GM19324 (cell line): ENCODE data around the gene SIGLEC7.
"Not testable (repeated sequence)": the region's sequence is repeated elsewhere in the genome, so short reads cannot be mapped to it uniquely, and the experiment has no call there.

Experiments used
- ATAC-seq: cut with Tn5 transposase; IDR thresholded peaks from one replicate; pipeline ENCODE4 v1.9.1; 2021; ENCODE audit warnings: mild to moderate bottlenecking, moderate library complexity; ENCODE audit not compliant: unreplicated experiment, low FRiP score

The SIGLEC7 gene

GRCh38 chr19:51164215-51164614, 22.1 kb downstream of the SIGLEC7 start:
- ATAC-seq: no peak

DNA sequence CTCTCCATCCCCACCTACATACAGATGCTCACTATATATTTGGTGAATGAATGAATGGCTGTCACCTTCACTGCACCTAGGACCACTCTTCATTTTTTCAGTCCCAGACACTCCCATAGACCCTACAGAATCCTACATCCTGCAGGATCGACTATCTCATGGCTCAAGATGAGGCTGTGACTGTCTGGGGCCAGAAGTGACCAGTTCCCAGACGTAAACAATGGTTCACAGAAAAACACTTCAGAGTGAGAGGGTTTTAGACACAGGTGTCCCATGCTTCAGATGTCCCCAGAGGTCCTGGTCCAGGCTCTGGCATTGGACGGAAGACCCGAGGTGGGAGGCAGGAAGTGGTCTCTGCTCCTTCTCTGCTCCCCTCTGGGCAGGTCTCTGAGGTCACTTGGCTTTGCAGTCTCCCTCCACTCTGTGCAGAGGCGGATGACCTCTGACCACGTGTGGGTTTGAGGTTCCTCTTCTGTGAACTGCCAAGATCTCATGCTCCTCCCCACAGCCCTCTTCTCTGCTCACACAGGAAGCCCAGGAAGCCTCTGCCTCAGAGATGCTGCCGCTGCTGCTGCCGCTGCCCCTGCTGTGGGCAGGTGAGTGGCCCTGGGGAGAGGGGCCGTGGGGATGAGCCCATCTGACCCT, 24.9 kb downstream of the SIGLEC7 start:
- ATAC-seq: no peak

GRCh38 chr19:51168564-51169282, 26.6 kb downstream of the SIGLEC7 start:
- no peak for ATAC-seq

GRCh38 chr19:51169283-51169918, 27.3 kb downstream of the SIGLEC7 start:
- ATAC-seq: not testable (repeated sequence)

GRCh38 chr19:51172223-51172622, 30.1 kb downstream of the SIGLEC7 start:
- no peak for ATAC-seq

DNA sequence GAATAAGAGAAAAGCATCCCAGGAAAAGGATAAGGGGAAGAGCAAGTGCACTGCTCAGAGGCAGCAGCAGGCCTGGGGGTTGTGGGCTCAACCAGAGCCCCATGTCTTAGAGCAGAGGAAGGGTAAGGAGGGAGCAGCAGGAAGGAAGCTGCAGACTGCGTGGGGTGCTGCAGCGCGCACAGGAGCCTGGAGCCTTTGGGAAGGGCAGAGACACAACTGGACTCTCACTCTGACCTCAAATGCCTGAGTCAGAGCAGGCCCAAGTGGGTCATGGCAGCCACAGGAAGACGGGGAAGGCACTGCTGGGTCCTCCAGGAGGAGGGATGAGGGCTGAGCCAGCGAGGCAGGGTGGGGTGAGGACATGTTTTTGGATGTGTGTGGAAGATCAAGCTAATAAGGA, 31.6 kb downstream of the SIGLEC7 start:
- no peak for ATAC-seq

DNA sequence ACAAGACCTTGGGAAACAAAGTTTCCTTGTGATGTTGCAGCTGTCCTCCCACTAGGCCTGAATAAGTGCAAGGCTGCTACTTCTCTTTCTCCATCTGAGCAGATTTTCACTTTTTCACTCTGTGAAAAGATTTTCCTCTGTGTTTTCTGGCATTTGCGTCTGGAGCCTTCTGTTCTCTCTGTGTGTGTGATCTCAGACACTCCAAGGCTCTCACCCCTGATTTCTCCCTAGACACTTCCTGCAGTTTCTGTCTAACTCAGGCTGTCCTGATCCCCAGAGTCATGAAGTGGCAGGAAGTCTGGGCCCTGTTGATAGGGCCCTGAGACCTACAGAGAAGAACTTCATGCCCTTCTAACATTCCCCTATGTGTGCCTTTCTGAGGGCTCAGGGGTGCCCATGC, 37.2 kb downstream of the SIGLEC7 start:
- no peak for ATAC-seq

- ATAC-seq: no peak
Observed at GRCh38 chr19:51181377-51181912, 39.3 kb downstream of the SIGLEC7 start.

- ATAC-seq: no peak
Observed at GRCh38 chr19:51181913-51182419, 39.9 kb downstream of the SIGLEC7 start.

DNA sequence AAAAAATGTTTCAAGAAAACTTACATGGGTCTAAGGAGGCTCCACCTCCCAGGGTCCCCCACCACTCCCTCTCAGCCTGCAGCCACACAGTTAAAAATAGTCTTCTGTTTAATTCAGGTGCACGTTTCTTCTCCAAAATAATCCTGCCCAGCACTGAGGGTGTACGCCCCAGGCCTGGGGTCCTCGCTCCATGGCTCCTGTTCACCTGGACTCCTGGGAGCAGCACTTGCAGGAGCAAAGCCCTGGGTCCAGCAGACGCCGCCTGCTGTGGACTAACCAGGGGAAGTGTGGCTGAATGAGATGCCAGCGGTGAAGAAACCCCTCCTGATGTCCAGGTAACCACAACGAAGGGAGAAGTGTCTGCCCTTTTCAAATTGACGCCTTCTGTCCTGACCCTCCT, 41.5 kb downstream of the SIGLEC7 start:
- ATAC-seq: no peak

DNA sequence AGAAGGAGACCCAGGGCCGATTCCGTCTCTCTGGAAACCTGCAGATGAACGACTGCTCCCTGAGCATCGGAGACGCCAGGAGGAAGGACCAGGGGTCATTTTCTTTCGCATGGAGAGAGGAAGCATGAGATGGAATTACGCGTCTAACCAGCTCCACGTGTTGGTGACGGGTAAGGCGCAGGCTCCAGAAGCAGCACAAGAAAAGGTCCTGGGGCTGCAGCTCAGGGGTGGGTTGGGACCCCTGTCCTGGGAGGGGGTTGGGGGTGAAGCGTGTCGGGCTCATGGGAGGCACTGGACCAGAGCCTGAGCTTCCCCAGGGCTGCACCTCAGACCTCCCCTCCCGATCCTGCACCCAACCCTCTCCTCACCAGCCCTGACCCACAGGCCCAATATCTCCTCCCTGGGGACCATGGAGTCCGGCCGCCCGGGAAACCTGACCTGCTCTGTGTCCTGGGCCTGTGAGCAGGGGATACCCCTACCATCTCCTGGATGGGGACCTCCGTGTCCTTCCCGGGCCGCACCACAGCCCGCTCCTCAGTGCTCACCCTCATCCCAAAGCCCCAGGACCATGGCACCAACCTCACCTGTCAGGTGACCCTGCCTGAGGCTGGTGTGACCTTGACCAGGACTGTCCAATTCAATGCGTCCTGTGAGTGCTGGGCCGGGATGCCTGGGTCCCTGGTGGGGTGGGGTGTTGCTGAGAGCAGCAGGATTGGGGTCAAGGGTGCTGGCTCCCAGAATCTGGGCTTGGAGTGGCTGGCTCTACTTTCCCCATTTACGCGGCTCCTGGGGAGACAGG, 43.2 kb downstream of the SIGLEC7 start:
- no peak for ATAC-seq

- ATAC-seq: no peak
Observed at GRCh38 chr19:51185868-51186215, 43.7 kb downstream of the SIGLEC7 start.

GRCh38 chr19:51186323-51186722, 44.2 kb downstream of the SIGLEC7 start:
- no peak for ATAC-seq

DNA sequence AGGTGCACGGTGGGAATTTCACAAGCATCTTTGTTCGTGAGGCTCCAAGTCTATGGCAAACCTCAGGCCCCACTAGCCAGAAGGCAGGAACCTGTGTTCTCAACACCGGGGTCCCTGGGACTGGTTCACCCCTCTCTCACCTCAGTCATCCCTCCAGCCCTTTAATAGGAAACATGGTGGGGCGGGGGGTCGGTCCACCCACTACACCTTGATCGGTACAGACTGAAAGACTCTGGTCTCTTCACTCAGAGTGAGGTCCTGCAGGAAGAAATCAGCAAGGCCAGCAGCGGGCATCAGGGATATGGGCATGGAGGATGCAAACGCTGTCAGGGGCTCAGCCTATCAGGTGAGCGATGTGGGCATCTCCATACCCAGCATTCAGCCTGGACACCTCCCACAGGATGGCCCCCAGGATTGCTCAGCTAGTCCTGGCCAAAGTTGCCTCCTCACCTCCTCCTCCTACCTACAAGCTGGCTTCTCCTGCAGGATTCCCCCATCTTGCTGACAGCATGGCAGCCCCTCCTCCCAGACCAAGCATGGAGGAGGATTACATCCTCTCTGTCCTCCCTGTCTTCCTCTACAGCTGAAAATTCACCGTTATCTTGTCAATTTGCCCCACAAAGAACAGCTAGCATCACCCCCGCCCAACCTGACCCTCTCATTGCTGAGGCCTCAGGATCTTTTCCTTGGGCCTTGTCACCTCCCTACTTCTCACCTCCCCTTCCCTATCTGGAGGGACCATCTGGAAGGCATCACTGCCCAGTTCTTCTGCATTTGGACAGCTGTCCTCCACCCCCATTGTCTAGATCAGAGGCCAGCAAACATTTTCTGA, 45.5 kb downstream of the SIGLEC7 start:
- ATAC-seq: no peak

- ATAC-seq: no peak
Observed at GRCh38 chr19:51188227-51188559, 46.1 kb downstream of the SIGLEC7 start.

DNA sequence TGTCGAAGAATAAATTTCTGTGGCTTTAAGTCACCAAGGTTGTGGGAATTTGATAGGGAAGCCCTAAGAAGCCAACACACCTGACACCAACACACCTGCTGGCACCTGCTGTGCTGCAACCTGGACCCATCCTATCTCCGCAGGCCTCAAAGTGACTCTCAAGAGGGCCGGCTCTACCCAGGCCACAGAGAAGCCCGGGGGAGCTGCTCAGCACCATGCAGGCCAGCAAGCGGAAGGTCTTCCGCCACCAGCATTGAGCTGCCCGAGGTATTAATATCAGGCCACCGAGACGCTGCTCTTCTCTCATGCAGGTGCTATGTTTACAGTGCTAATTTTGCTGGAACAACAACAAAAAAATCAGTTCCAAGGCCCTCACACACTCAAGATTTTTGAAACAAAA, 50.6 kb downstream of the SIGLEC7 start:
- ATAC-seq: no peak

DNA sequence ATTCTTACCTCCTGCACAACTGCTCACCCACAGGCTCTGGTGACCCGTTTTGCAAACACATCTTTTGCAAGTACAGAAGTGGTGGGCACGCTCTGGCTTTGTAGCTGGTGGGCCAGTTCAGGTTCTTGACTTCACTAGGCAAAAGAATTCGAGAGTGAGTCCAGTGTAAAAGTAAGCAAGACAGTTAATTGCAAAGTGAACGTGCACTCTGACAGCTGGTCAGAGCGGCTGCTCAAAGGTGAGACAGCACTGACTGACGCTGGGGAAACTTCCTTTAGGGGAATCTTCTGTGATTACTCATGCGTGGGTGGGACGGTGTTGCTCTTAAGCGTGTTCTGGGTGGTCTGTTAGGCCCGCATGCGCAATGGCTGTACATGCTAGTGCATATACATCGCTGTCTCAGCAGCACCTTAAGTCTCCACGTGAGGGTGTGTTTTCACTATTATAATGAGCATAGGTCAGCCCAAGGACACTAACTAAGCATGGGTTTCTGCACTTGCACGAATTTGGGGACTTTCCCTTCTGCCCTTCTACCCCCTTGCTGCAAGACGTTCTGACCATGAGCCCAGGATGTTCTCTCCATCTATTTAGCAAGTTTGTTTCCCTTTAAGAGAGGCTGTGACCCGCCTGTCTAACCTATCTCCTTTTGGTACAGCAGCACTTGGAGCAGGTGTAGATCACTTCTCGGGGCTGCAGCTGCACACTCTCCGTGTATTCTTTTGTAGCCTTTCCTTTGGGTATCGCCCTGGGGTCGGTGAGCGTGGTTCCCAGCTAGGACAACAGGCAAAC, 52.6 kb downstream of the SIGLEC7 start:
- ATAC-seq: no peak

DNA sequence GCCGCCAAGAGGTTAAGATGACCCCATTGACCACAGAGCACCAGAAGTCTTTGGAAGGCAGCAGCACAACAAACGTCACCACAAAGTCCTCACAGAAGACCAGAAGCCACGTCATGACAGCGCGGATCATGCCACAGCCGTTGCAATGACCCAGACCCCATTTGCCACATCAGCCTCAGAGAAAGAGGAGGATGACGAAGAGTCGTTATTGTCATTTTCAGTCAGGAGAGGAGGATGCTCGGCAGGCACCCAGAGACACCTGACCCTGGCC, 53.1 kb downstream of the SIGLEC7 start:
- no peak for ATAC-seq

GRCh38 chr19:51195616-51196015, 53.5 kb downstream of the SIGLEC7 start:
- ATAC-seq: no peak
